ENCODE results near the gene GJC2.

Gene GJC2

DNA sequence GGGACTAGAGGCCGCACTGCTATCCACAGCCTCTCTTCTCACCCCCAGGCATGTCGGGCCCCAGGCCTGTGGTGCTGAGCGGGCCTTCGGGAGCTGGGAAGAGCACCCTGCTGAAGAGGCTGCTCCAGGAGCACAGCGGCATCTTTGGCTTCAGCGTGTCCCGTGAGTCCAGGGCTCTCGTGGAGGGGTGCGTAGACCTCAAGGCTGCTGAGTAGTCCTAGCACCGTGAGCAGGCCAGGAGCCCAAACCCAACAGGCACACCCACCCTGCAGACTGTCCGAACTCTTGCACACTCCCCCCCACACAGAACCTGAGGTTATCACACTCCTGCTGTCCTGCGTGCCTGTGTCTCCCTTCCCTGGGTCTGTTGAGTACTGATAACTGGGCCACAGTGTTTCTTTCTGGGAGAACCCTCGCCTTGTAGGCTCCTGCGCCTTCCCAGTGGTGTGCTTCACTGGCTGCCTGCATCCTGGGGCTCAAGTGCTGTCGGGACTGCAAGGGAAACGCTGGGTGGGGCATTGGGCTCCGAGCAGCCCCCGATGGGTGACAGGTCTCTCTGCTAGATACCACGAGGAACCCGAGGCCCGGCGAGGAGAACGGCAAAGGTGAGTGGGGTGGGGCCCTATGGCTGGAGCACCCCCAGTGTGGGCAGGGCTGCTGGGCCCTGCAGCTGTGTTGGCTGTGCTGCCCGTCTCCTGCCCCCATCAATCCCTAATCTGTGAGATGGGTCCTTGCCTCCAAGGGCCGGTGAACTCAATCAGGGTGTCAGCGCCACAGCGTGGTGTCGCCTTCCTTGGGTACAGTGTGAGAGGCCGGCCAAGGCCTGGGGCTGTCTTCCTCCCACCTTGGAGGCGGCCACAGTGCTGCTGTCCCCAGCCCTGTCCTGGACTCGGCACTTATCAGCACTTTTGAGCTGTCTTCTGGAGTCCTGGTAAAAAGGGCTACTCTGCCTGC lies 4.0 kb upstream of the GJC2 start:
- DNase-seq = no peak

DNA sequence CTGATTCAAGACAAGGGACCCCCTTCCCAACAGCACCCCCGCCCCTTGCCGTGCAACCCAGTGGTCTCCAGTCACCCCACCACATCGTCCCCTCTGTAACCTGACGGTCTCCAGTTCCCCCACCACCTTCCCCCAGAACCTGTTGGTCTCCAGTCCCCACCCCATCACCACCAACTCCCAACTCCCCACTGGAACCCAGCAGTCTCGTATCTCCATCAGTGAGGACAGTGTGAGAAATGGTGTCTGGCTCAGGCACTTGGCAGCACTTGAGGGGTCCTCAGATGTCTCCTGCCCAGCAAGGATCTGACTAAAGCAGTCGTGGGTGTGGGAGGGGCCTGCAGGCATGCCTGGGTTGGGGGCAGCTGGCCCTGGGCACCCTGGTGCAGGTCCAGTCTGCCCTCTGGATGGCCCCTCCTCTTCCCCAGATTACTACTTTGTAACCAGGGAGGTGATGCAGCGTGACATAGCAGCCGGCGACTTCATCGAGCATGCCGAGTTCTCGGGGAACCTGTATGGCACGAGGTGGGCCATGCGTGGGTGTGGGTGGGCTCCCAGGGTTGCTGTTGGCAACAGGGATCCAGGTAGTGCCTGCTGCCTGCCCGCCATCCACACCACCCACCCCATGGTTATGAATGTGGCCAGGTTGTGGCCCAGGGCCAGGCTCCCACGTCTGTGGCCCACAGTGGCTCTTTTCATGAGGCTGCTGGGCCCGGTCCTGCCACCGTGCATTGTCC lies 3.1 kb upstream of the GJC2 start:
- DNase-seq = no peak

DNA sequence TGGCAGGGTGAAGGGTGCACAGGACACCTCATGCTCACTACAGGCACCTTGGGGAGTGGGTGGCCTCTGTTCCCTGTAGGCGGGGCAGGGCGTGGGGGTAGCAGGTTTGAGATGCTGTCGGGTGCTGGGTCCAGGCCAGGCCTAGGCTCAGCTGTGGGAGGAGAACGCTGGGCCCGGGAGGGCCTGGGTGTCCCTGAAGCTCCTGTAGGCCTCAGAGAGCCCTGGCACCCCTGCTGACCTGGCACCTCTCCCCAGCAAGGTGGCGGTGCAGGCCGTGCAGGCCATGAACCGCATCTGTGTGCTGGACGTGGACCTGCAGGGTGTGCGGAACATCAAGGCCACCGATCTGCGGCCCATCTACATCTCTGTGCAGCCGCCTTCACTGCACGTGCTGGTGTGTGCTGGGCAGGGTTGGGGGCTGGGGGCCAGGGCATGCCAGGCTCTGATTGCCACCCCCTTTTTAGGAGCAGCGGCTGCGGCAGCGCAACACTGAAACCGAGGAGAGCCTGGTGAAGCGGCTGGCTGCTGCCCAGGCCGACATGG lies 2.5 kb upstream of the GJC2 start:
- DNase-seq = no peak

DNA sequence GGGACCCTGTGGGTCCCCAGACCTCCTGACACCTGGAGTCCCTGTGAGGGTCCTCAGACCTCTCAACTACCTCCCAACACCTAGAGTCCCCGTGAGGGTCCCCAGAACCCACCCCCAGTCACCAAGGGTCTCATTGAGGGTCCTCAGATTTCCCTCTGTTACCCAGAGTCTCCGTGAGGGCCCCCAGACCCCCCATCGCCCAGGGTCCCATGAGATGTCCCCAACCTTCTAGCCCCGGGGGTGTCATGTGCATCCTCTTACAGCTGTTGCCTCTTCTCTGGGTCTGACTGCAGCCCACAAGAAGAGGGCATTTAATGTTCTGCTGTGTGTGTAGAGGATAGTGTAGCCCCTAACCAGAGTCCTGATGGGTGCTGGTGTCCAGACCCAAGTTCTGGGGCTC lies 2.0 kb upstream of the GJC2 start:
- DNase-seq = no peak

DNA sequence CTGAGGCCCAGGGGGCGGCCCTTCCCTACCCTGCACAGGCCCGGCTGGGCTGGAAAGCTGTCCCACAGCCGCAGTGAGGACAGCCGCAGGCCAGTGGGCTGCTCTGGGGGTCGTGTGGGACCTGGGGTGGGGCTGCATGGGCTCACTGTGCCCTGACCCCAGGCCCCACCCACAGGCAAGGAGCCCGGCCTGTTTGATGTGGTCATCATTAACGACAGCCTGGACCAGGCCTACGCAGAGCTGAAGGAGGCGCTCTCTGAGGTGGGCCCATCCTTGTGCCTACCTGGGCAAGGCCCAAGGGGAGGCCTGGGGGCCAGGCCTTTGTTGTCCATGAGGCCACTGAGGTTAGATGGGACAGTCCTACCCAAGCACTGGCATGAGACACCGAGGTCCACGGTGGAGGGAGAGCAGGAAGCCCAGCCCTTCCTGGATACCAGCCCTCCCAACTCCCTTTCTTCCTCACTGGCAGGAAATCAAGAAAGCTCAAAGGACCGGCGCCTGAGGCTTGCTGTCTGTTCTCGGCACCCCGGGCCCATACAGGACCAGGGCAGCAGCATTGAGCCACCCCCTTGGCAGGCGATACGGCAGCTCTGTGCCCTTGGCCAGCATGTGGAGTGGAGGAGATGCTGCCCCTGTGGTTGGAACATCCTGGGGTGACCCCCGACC lies 1.4 kb upstream of the GJC2 start:
- DNase-seq = no peak

DNA sequence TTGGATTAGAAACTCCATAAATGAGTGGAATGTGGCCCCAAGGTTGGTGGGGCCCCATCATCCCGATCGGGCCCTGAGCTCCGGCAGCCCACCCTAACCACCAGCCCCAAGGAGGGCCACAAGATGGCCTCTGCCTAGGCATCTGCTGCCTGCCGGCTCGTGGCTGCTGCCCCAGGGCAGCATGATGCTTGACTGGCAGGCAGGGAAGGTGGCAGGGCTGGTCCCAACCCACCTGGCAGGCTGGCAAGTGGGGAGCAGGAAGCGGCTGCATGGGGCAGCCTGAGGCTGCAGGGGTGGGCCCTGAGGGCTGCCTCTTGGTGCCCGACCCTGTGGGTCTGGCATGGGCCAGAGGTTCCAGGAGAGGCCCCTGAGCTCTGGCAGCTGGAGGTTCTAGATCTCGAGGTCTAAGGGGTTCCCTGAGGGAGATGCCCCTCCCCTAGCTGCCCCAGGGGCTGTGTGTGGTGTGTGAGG lies 760 bp upstream of the GJC2 start:
- no peak for DNase-seq

DNA sequence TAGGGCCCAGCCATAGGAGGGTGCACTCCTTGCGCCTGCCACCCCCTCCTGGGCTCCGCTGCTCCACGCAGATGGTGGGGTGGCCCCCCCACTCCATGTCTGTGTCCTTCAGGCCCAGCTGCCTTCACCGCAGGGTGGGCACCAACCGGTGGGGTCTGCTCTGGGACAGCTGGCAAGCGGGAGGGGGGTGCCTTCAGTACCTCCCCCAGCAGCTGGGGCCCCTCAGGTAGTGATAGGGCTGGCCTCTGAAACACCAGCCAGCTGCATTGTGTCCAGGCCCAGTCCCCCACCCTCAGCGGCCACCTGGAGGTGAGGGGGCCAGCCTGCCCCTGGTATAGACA lies 360 bp downstream of the GJC2 start:
- DNase-seq = no peak

DNA sequence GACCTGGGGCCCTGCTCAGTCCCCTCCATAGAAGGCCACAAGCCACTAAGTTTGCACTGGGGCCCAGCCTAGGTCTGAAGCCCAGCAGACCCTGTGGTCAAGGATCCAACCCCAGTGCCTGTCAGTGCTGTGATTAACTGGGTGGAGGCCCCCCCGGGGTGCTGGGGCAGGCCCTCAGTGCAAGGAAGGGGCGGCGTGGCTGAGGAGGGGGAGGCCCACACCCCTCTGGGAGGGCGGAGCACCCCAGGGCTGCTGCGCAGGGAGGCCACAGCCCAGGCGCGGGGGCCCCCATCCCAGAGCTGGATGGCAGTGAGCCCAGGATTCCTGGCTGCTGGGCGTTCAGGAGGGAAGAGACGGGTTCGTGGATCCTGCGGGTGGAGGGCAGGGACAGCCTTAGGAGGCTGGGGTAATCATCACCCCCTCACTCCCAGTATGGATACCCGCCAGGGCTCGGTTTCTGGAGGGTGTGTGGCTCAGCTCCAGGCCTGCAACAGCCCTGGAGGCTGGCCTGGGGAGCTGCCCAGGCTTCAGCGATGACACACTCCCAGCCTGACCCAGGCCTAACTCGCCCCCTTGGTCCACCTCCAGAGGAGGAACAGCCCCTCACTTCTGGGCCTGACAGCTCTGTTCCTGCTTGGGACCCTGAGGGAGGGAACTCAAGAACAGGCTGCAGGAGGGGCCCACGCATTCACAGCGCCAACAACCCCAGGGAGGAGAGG lies 890 bp downstream of the GJC2 start:
- no peak for DNase-seq

DNA sequence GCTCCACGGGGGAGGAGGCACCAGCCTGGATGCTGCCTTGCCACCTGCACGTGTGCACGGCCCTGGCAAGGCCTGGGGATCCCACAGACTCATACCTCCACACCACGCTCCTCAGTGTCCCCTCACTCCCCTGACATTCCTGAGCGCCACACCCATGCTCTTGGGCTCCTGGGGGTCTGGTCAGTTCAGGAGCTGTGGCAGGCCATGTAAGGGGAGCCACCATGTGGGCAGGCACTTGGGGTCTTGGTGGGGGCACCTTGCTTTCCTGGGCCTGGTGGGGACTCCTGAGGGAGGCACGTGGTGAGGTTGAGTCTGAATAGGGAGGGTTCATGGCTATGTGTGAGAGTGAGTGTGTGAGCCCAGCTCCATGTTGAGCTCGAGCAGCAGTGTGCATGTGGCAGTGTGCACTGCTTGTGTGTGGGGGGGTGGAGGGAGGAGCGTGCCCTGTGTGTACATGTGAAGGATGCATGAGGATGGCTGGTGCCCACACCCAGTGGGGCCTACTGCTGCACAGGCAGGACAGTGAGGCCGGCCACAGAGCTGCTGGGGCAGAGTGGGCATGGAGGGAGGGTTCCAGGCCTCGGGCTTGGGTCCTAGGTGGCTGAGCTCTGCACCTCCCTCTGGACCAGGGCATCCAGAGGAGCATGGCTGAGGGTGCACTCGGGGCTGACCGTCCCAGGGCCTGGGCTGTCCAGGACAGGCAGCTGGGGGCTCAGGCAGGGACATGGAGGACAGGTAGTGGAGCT lies 1.6 kb downstream of the GJC2 start:
- no peak for DNase-seq

DNA sequence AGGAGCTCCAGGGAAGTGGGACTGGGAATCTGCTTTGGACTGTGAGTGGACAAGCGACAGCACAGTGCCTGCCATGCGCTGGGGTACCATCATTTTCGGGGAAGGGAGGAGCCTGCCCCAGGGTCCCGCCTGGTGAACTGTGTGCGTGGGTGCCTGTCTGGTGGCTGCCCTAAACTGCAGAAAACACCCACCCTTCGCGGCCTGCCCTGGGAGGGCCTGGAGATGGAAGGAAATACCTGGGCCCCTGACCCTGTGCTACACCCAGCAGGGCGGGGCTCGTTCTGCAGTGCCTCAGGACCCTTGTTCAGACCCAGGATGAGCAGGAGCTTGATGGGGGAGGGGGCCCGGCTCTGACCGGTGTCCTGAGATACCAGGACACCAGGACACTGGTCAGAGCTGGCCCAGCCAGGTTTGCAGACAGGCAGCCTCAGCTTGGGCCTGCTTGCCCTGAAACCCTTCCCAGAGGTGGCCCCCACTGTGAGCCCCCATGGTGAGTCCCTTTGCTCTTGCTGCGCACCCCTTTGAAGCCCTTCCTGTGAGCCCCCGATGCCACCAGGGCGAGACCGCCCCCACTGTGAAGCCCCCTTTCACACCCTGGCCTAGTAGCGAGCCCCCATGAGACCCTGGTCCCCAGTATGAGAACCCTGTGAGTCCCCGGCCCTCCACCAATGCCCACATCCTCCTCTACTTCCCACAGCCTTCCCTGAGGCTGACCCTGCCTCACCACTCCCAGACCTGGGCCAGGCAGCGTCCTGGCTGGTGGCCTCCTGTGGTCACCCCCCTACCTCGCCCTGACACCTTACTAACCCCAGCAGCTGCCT lies 2.6 kb downstream of the GJC2 start:
- no peak for DNase-seq

DNA sequence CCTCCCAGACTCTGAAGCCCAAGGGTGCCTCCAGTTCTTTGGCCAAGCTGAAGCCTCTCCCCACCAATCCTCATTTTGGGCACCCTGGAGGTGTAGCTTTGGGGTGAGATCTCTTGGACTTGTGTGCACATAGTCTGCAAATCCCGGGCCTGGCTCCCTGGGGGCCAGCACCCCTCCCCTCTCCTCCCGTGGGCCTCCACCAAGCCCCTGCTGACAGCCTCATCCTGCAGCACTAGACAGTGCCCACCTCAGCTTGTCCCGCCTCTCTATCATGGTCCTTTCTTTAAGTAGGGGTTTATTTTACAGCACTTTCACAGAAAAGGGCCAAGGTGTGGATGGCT lies 3.2 kb downstream of the GJC2 start:
- DNase-seq = no peak

DNA sequence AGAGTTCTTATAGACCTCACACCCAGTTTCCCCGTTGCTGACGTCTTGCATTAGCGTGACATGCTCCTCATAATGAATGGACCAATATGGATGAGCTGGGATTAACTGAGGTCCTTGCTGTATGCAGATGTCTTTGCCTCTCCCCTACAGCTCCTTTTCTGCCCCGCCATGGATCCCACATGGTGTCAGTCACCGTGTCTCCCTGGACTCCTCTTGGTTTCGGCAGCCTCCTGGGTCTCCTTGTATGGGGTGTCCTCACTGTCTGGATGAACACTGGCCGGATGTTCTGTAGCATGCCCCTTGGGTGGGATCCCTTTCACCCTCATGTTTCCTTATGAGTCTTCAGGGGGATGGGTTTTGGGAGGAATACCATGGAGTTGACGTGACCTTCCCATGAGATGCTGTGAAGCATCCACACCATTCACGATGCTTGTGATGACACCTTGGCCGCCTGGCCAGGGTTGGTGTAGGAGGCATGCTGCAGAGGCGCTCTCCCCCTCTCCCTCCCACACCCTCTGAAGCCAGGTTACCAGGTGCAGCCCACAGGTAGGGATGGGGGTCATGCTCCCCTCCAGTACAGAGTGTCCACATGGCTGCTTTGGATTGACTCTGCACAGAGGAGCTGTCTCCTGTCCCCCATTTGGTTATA lies 4.4 kb downstream of the GJC2 start:
- DNase-seq = no peak

DNA sequence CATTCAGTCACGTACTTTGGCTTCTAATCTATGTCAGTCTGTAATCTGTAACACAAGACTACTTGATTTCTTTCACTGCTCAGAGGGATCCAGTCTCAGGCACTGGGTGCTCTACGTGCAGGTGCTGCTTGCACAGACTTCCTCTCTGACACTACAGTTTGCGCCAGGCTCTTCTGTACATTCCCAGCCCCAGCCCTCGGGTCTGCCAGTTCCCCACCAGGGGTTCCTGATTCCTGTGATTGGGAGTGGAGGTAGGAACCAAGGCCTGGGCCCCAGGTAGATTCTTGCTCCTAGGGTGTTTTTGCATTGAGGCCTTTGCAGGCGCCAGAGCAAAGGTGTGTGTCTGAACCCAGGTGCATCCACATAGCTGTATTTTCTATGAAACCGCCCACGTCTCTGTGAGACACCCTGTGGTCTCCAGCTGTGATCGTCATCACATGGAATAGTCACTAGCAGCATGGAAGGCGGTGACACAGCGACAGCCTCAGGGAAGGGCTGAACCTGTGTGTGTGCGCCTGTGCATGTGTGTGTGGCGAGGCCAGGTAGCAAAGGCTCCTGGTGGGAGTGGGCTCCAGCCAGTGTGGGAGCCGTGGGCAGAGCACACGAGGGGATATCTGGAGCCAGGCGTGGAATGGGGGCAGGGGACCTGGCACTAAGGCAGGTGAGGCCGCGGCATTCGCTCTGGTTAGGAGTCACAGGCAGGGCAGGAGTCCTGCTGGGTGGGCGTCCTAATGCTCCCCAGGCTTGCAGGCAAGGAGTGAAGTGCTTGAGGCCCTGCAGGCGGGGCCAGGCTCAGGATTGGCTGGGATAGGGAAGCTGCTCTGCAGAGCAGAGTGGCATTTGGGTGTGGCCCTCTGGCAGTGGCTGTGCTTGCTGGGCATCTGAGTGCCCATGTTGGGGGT lies 5.2 kb downstream of the GJC2 start:
- no peak for DNase-seq

DNA sequence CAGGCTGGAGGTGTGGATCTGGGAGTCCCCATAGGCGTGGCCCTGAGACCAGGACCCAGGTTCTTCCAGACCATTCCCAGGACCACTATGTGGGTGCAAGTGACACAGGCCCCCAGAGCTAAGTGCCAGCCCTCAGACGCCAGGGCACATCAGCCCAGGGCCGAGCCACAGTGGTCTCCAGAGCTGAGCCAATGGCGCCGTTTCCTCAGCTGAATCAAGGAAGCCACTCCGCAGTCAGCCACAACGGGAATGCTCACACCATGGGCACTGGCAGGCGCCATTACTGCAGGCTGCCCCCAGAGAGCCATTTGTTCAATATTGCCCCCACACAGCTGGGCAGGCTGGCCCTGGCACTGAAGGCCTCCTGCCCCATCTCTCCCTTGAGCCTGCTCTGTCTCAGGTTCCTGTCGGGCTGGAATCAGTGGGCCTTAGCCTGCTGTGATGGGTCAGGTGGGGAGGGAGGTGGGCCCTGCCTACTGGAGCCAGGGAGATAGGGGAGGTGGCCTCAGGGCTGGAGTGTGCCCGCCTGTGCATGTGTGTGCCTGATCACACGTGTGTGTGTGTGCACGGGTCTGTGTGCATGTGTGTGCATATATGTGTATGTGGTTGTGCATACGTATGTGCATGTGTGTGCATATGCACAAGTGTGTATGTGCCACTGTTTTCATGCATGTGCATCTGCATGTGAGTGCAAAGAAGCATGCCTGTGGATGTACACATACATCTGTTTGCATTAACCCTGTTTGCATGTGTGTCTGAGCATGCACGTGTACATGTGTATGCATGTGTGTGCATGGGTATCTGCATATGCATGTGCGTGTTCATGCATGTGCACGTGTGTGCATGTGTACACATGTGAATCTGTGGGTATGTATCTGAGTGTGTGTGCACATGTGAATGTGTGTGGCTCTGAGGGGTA lies 6.1 kb downstream of the GJC2 start:
- no peak for DNase-seq

DNA sequence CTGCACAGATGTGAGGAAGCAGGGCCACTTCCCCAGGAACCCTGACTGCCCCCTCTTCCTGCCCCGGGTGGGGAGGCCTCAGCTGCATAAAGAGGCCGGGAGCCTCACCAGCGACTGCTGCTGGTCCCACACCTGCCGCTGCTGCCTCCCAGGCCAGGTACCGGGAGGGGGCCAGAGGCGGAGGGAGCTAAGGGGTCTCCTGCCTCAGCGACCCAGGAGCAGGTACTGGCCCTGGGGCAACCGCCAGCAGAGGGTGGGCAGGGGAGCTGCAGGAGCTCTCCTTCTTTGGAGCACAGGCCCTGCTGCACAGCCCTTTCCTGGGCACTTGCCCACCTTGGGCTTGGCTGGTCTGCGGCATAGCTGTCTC lies 6.8 kb downstream of the GJC2 start:
- DNase-seq = no peak

DNA sequence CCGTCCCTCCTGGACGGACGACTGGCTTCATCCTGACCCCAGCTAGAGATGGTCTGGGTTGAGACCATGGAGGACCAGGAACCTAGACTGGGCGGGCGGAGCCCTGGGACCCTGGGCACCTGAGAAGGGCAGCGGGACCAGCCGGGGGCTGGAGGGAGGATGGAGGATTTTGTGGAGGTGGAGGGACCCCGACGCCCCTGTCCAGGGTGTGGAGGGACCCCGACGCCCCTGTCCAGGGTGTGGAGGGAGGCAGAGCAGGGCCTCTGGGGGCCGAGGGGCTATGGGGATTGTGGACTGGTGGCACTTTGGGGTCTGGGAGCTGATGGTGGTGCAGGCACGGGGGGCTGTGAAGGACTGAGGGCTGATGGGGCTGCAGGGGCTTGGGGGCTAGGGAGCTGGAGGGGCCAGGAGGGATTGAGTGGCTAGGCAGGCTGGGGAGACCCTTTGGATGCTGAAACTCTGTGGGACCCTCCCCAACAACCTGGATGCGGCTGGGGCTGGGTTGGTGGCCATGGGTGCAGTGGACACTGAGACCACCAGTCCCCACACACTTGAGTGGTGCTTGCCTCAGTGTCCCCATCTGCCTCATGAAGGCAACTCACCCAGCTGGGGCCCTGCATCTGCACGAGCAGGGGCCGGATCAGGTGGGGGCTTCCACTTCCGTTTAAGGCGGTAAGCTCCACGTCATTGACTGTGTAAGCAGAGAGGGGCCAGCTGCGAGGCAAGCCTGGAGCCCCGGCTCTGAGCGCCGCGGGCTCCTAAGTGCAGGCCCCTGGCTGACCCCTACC lies 7.4 kb downstream of the GJC2 start:
- no peak for DNase-seq

DNA sequence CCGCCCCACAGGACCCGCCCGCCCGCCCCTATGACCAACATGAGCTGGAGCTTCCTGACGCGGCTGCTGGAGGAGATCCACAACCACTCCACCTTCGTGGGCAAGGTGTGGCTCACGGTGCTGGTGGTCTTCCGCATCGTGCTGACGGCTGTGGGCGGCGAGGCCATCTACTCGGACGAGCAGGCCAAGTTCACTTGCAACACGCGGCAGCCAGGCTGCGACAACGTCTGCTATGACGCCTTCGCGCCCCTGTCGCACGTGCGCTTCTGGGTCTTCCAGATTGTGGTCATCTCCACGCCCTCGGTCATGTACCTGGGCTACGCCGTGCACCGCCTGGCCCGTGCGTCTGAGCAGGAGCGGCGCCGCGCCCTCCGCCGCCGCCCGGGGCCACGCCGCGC lies 8.0 kb downstream of the GJC2 start:
- DNase-seq = no peak
